Activated naive CD4-positive, alpha-beta T cell treated with anti-CD3 and anti-CD28 coated beads, Interleukin-2, amount 50 U/mL, for 24 hours (primary cell): ENCODE data around the gene LILRB4.
"Not testable (repeated sequence)": the region's sequence is repeated elsewhere in the genome, so short reads cannot be mapped to it uniquely, and the experiment has no call there.

Experiments
- H3K27ac Mint-ChIP-seq: one replicate; pipeline ENCODE4 v1.8.0; 2021; ENCODE audit warnings: mild to moderate bottlenecking, mixed read lengths
- H3K27me3 Mint-ChIP-seq: one replicate; pipeline ENCODE4 v1.8.0; 2021; ENCODE audit warnings: mixed read lengths
- H3K36me3 Mint-ChIP-seq: one replicate; pipeline ENCODE4 v1.8.0; 2021; ENCODE audit warnings: mixed read lengths
- H3K4me1 Mint-ChIP-seq: one replicate; pipeline ENCODE4 v1.8.0; 2021; ENCODE audit warnings: mixed read lengths
- H3K4me3 Mint-ChIP-seq: one replicate; pipeline ENCODE4 v1.8.0; 2021; ENCODE audit warnings: mild to moderate bottlenecking, mixed read lengths
- H3K9me3 Mint-ChIP-seq: one replicate; pipeline ENCODE4 v1.8.0; 2021; ENCODE audit warnings: mixed read lengths

The LILRB4 gene

GRCh38 chr19:54638683-54639082 is 24.1 kb upstream of the LILRB4 start:
- no peak overlapping the region for H3K27ac Mint-ChIP-seq

GRCh38 chr19:54642953-54643352 is 19.8 kb upstream of the LILRB4 start:
- H3K9me3 Mint-ChIP-seq, H3K27ac Mint-ChIP-seq, H3K36me3 Mint-ChIP-seq, H3K4me1 Mint-ChIP-seq, H3K4me3 Mint-ChIP-seq, H3K27me3 Mint-ChIP-seq: not testable (repeated sequence)

More at GRCh38 chr19:54638683-54639082, 24.1 kb upstream of the LILRB4 start:
- H3K27me3 Mint-ChIP-seq = peaks cover 8% of the 10 kb centered on the region
- no peaks in the 10 kb centered on the region for H3K4me1 Mint-ChIP-seq
- H3K36me3 Mint-ChIP-seq = no peaks in the 10 kb centered on the region
- no peak overlapping the region for H3K4me3 Mint-ChIP-seq
- H3K9me3 Mint-ChIP-seq = no peaks in the 10 kb centered on the region

- not testable (repeated sequence) for H3K27me3 Mint-ChIP-seq, H3K4me1 Mint-ChIP-seq, H3K27ac Mint-ChIP-seq, H3K36me3 Mint-ChIP-seq, H3K4me3 Mint-ChIP-seq, H3K9me3 Mint-ChIP-seq
These were observed 19.2 kb upstream of the LILRB4 start for GRCh38 chr19:54643583-54643982.

- peaks cover 9% of the 10 kb centered on the region for H3K27me3 Mint-ChIP-seq
- H3K27ac Mint-ChIP-seq = no peak overlapping the region
- H3K4me1 Mint-ChIP-seq = no peaks in the 10 kb centered on the region
- no peaks in the 10 kb centered on the region for H3K9me3 Mint-ChIP-seq
- H3K4me3 Mint-ChIP-seq = no peak overlapping the region
- no peaks in the 10 kb centered on the region for H3K36me3 Mint-ChIP-seq
These were observed 18.7 kb upstream of the LILRB4 start for GRCh38 chr19:54644056-54644455.

GRCh38 chr19:54646331-54646841 is 16.4 kb upstream of the LILRB4 start:
- Mint-ChIP-seq H3K9me3 (no peaks in the 10 kb centered on the region), H3K36me3 (no peaks in the 10 kb centered on the region), H3K4me1 (no peaks in the 10 kb centered on the region), H3K4me3 (no peak overlapping the region), H3K27me3 (peaks cover 9% of the 10 kb centered on the region), H3K27ac (no peak overlapping the region)

GRCh38 chr19:54648129-54648528 is 14.7 kb upstream of the LILRB4 start:
- H3K4me1 Mint-ChIP-seq = no peaks in the 10 kb centered on the region
- peaks cover 9% of the 10 kb centered on the region for H3K27me3 Mint-ChIP-seq
- no peak overlapping the region for H3K27ac Mint-ChIP-seq

DNA sequence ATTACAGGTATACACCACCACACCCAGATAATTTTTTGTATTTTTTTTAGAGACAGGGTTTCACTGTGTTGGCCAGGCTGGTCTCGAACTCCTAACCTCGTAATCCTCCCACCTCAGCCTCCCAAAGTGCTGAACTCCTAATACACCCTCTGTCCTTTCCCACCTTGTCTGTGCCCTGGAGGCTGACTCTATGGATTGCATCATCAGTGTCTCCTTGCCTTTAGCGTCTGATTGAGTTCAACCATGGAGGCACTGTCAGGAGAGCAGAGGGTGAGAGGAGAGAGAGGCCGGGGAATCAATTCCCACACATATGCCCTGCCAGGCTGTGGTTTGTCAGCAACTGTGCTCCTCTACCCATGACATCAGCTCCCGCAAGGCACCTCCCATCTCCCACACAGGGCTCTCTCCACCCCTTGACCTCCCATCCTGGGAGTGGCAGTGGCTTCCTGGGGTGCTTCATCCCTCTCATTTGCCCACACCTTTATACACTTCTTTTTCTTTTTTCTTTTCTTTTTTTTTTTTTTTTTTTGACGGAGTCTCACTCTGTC is 12.6 kb upstream of the LILRB4 start:
- H3K4me3 Mint-ChIP-seq = no peak overlapping the region
- no peak overlapping the region for H3K27ac Mint-ChIP-seq
- peaks cover 9% of the 10 kb centered on the region for H3K27me3 Mint-ChIP-seq
- H3K9me3 Mint-ChIP-seq = no peaks in the 10 kb centered on the region
- no peaks in the 10 kb centered on the region for H3K4me1 Mint-ChIP-seq
- H3K36me3 Mint-ChIP-seq = no peaks in the 10 kb centered on the region

More at GRCh38 chr19:54648129-54648528, 14.7 kb upstream of the LILRB4 start:
- Mint-ChIP-seq H3K36me3 (no peaks in the 10 kb centered on the region), H3K9me3 (no peaks in the 10 kb centered on the region), H3K4me3 (no peak overlapping the region)

DNA sequence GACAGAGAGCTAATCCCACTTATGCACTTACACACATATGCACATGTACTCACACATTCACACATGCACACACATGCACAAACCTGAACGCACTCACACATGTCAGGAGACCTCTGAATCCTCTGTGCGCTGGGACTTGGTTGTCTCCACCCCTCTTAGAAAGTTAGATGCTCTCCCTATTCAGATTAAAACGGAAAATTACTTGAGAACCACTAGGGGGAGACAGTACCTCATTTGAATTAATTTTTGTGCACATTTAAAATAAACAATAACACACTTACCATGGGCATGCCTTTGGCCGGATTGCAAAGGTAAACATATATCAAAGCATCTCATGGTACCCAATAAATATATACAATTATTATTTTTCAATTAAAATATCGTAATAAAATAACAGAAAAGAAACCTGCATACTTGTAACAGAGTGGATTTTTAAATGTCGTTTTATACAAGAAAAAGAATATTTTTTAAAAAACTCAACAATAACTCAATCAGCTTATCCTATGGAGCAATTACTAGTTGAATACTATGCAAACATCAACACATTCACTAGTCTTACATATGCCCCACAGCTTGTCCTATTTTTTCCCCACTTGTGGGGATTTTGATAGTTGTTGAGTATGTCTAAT is 9.5 kb upstream of the LILRB4 start:
- H3K4me3 Mint-ChIP-seq = no peak overlapping the region
- H3K27ac Mint-ChIP-seq = no peak overlapping the region
- H3K36me3 Mint-ChIP-seq = no peaks in the 10 kb centered on the region
- no peaks in the 10 kb centered on the region for H3K9me3 Mint-ChIP-seq
- no peaks in the 10 kb centered on the region for H3K4me1 Mint-ChIP-seq
- H3K27me3 Mint-ChIP-seq = peaks cover 8% of the 10 kb centered on the region

- H3K27ac Mint-ChIP-seq = no peak overlapping the region
- no peak overlapping the region for H3K4me3 Mint-ChIP-seq
- H3K36me3 Mint-ChIP-seq = no peaks in the 10 kb centered on the region
- H3K9me3 Mint-ChIP-seq = no peaks in the 10 kb centered on the region
- no peaks in the 10 kb centered on the region for H3K4me1 Mint-ChIP-seq
- H3K27me3 Mint-ChIP-seq = peaks cover 15% of the 10 kb centered on the region
These were observed 8.1 kb upstream of the LILRB4 start for GRCh38 chr19:54654447-54655321.

GRCh38 chr19:54659300-54659699 is 3.5 kb upstream of the LILRB4 start:
- Mint-ChIP-seq H3K4me1 (no peaks in the 10 kb centered on the region), H3K4me3 (no peak overlapping the region), H3K36me3 (no peaks in the 10 kb centered on the region), H3K9me3 (no peaks in the 10 kb centered on the region), H3K27ac (no peak overlapping the region), H3K27me3 (peaks cover 19% of the 10 kb centered on the region)

GRCh38 chr19:54660306-54660705 is 2.5 kb upstream of the LILRB4 start:
- no peaks in the 10 kb centered on the region for H3K4me1 Mint-ChIP-seq
- no peak overlapping the region for H3K4me3 Mint-ChIP-seq
- H3K9me3 Mint-ChIP-seq = no peaks in the 10 kb centered on the region
- no peaks in the 10 kb centered on the region for H3K36me3 Mint-ChIP-seq
- peaks cover 19% of the 10 kb centered on the region for H3K27me3 Mint-ChIP-seq
- no peak overlapping the region for H3K27ac Mint-ChIP-seq

GRCh38 chr19:54660964-54661363 is 1.8 kb upstream of the LILRB4 start:
- no peaks in the 10 kb centered on the region for H3K9me3 Mint-ChIP-seq
- no peaks in the 10 kb centered on the region for H3K36me3 Mint-ChIP-seq
- peaks cover 19% of the 10 kb centered on the region for H3K27me3 Mint-ChIP-seq
- no peak overlapping the region for H3K4me3 Mint-ChIP-seq
- H3K27ac Mint-ChIP-seq = no peak overlapping the region
- H3K4me1 Mint-ChIP-seq = no peaks in the 10 kb centered on the region

GRCh38 chr19:54661846-54662481 is 821 bp upstream of the LILRB4 start:
- Mint-ChIP-seq H3K27me3 (peaks cover 19% of the 10 kb centered on the region), H3K27ac (no peak overlapping the region), H3K4me1 (no peaks in the 10 kb centered on the region), H3K9me3 (no peaks in the 10 kb centered on the region), H3K4me3 (no peak overlapping the region), H3K36me3 (no peaks in the 10 kb centered on the region)

GRCh38 chr19:54665530-54665929 is 2.7 kb downstream of the LILRB4 start:
- H3K27me3 Mint-ChIP-seq = peaks cover 7% of the 10 kb centered on the region
- no peaks in the 10 kb centered on the region for H3K4me1 Mint-ChIP-seq
- no peak overlapping the region for H3K4me3 Mint-ChIP-seq
- H3K9me3 Mint-ChIP-seq = peaks cover 7% of the 10 kb centered on the region
- H3K27ac Mint-ChIP-seq = no peak overlapping the region
- no peaks in the 10 kb centered on the region for H3K36me3 Mint-ChIP-seq

DNA sequence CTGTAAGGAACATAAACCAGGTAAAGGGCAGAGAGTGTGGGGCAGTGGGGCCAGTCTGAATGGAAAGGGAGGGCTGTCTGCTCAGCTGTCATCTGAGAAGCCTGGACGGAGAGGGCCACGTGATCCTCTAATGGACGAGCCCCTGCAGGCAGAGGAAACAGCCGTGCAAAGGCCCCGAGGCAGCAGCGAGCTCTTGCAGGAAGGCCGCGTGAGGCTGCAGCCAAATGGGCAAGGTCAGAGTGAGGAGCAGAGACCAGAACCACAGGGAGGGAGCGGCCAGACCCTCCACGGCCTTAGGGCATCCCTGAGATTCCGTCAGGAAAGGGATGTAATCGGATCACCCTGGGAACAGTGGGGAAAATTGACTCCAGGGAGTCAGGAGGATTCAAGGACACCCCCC is 4.4 kb downstream of the LILRB4 start:
- H3K9me3 Mint-ChIP-seq = peaks cover 7% of the 10 kb centered on the region
- peaks cover 3% of the 10 kb centered on the region for H3K27me3 Mint-ChIP-seq
- no peaks in the 10 kb centered on the region for H3K4me1 Mint-ChIP-seq
- H3K27ac Mint-ChIP-seq = no peak overlapping the region
- no peak overlapping the region for H3K4me3 Mint-ChIP-seq
- H3K36me3 Mint-ChIP-seq = no peaks in the 10 kb centered on the region

GRCh38 chr19:54668353-54668752 is 5.6 kb downstream of the LILRB4 start:
- Mint-ChIP-seq H3K36me3 (no peaks in the 10 kb centered on the region), H3K4me3 (no peak overlapping the region), H3K4me1 (no peaks in the 10 kb centered on the region), H3K9me3 (peaks cover 7% of the 10 kb centered on the region), H3K27ac (no peak overlapping the region), H3K27me3 (peaks cover 4% of the 10 kb centered on the region)
